T-helper 2 cell (primary cell): ENCODE measurements around the gene DHRS13.
A peak's percentile ranks its signal among the peaks of the same experiment; 100 is the strongest.

Experiments
- DNase-seq, 5 experiments: peaks; one replicate each; pipeline versions ENCODE4 v3.0.0 to v3.0.0-alpha.2; 2012 to 2022

Gene DHRS13

DNA sequence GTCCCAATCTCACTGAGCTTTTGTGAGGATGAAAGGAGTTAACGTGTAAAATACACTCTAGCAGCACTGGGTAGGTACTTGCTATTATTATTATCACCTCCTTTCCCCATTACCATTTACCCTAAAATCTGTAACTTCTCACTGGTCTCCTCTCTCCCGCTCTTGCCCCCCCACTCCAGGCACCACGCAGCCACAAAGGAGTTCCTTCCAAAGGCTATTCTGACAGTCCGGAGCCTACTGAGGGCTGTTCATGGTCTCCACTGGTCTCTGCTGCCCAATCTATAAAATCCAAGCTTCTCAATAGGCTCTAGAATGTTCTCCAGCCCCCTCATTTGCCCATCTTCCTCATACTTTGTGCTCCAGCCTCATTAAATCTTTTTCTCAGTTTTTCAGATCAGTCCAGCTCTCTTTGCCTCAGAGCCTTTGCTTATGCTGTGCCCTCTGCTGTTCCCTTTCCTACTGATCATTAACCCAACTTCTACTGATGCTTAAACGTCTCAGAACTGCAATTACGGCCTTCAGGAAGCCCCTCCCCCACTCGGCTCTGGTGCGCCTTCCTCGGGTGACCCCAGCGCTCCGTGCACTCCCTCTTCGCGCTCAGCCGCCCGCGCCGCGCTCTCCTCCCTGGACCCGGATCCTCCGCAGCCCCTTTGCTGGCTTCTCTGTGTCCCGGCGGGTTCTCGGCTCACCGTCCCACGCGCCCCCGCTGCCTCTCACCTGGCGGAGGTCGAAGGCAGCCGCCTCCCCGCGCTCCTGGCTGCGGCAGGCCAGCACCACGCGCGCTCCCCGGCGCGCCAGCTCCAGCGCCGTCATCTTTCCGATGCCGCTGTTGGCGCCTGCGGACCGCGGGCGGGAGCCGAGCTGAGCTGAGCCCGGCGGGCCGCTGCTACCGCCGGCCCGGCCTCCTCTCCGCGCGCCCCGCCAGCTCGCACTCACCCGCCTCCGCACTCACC lies 737 bp downstream of the DHRS13 start:
- peak in 2 of 5 experiments; percentile 22 to 65 for DNase-seq

DNA sequence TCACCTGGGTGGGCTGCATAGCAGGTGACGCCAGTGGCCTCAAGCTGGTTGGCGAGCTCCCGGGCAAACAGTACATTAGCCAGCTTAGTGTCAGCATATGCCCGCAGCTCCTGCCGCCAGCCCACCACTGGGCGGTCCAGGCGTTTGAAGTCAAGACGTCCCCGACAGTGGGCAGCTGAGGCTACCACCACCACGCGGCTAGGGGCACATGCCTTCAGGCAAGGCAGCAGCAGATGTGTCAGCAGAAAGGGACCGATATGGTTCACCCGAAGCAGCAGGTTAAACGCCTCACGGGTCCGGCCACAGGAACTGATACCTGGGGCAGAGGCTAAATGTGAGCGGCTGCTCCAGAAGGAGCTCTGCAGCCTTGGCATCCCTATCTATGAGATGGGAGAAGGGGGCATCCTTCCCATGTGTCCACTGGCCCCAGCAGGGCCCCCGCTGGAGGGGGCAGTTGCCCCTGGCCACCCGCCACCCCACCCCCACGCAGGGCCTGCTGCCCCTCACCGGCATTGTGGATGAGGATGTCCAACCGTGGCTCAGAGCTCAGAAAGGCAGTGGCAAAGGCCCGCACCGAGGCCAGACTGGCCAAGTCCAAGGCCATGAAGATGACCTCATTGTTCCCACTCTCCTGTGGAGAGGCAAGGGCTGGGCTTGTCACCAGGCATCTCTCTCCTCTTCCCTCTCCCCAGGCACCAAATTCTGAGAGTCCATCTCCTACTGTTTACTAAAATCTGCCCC lies 1.7 kb downstream of the DHRS13 start:
- no peak for DNase-seq

DNA sequence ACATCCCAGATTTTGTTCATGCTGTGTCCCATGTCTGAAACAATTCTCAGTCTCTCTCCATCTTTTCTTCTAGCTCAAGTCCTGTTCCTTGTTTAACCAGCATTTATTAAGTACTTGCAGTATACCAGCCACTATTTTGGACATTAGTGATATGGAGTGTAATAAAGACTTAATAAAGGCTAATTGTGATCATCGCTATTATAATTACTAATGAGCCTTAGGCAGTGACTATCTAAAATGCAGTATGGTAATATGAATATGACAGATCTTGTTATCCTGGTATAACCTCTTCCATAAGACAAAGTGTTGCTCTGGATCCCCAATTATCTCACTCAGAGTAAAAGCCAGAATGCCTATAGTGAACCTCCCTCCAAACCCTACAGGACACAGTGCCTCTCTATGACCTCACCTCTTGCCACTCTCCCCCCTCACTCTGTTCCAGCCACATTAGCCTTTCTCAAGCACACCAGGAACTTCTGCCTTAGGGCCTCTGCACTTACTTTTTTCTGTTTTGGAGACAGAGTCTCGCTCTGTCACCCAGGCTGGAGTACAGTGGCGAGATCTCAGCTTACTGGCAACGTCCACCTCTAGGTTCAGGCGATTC lies 3.6 kb downstream of the DHRS13 start:
- DNase-seq: no peak

DNA sequence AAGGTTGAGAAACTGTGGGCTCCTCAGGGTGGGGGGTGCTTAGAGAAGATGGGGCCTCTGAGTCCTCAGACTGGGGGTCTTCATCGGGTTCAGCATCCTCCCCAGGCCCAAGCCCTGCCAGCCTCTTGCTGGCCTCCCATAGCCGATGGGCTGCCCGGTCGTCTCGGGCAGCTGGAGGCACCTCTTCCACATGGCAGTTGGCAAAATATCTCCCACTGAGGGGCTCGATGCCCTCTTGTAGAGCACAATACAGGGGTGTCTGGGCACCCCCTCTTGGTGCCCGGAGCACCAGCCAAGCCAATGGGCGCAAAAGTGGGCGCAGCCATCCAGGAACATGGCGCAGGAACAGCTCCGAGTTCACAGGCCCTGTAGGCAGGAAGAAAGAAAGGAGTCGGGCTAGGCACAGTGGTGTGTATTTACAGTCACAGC lies 4.3 kb downstream of the DHRS13 start:
- no peak for DNase-seq

DNA sequence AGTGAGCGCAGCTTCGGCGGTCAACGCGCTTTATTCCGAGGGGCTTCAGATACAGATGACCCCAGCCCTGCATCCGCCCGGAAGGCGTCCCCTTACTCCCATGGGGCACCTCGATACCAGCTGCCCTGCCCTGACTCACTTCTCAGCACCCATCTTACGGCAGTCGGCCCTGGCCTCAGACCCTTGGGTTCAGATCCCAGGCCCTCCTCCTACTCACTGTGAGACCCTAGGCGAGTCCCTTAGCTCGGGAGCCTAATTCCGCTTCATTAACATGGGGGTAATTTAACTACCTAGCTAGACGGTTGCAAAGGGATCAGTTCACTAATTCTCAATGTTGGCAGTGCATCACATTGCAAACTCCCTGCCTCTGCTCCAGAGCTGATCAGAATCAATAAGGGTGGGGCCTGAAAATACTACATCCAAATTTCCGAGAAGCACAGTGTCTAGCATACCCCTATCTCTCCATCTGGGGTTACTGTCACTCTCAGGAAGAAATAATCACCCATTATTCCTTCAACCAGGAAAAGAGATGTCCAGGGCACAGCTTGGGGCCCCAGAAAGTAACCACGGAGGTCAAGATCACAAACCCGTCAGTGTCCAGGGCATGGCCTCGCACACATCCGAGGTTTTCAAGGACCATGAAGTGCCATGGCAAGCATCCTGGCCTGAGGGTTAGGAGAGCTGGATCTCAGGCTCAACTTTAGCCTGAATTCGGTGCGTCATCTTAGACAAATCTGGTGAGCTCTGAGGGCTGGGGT lies 4.9 kb downstream of the DHRS13 start:
- DNase-seq: peak in 1 of 5 experiments; percentile 60

DNA sequence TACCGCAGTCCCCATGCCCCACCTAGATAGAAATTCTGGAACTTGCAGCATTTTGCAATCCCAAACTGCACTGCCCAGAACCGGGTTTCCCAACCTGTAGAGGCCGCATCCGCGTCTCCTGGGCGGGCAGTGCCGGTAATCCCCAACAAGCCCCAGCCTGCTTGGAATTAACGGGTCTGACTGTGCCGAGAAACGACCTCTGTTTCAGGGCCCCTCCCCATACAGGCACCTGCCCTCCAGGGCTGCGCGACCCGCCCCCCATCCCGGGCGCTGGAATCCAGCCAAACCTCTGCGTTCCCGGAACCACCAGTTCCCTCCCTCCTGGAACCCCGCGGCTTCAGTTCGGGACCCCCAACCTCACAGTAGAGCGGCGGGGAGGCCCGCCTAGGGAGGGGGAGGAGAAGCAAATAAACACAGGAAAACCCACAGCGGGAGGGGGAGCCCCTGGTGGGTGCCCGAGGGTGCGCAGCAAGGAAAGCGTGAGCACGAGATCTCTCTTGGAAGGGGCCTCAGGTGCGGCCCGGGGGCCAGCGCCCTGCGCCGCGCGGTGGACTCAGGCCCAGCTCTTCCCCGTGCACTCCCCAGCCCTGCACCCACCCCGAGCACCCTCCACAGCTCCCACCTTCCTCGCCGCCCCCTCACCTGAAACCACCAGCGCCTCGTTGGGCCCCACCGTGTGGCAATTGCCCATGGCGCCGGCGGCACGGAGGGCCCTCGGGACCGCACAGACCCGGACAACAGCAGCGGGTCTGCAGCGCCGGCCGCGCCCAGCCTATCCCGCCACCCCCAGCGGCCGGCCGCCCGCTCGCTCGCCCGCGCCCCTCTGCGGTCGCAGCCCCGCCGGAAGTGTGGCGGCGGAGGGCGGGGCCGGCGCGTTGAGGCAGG lies 5.8 kb downstream of the DHRS13 start, which contains the start of gene FLOT2:
Gene FLOT2 (minus strand): TSS at position 850 of the 885 bp plus-strand sequence. CDS start 159 bp downstream, at position 691.
- DNase-seq: peak; percentile 30 to 70 (median 61)

DNA sequence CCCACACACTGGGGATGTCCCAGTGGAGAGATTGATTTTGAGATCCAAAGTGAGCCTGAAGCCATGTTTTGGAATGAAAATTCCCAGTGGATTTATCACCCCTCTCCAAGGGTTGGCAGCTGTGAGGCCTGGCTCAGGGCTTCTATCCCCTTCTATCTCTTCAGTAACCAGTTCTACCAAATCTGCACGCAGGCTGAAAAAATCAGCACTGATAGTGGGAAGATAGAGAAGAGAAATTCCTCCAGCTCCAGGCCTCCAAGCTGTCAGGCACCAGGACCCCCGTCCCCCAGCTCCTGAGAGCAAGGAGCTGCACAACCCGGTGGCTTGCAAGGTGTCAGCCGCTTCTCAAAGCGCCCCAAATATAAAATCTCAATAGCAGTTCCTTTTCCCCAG lies 6.4 kb downstream of the DHRS13 start:
- no peak for DNase-seq

DNA sequence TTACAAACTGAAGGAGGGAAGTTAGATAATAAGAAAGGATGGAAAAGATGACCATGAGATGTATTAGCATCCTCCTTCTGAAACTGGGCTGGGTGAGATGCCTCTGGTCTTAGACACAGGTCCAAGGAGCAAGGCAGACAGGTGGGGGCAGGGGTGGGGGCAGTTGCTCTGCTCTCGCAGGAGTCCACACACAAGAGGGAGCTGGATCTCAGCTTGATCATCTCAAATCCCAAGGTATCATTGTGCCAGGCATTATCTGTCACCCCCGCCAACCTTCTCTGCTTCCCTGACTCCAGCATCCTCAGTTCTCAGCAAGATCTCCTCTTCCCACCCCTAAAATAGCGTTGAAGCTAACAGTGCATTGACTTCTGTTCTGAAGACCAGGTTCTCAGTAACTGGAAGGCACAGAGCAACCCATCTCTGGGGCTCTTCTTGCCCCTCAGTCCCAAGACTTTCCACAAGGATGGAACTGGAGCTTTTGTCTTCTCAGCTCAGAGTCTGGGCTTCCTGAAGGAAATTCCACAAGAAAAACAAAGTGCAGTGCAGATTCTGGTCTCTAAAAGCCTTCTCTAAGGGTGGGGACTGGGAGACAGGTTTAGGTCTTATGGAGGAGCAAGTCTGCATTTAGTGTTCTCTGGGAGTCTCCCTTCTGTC lies 7.0 kb downstream of the DHRS13 start:
- no peak for DNase-seq

DNA sequence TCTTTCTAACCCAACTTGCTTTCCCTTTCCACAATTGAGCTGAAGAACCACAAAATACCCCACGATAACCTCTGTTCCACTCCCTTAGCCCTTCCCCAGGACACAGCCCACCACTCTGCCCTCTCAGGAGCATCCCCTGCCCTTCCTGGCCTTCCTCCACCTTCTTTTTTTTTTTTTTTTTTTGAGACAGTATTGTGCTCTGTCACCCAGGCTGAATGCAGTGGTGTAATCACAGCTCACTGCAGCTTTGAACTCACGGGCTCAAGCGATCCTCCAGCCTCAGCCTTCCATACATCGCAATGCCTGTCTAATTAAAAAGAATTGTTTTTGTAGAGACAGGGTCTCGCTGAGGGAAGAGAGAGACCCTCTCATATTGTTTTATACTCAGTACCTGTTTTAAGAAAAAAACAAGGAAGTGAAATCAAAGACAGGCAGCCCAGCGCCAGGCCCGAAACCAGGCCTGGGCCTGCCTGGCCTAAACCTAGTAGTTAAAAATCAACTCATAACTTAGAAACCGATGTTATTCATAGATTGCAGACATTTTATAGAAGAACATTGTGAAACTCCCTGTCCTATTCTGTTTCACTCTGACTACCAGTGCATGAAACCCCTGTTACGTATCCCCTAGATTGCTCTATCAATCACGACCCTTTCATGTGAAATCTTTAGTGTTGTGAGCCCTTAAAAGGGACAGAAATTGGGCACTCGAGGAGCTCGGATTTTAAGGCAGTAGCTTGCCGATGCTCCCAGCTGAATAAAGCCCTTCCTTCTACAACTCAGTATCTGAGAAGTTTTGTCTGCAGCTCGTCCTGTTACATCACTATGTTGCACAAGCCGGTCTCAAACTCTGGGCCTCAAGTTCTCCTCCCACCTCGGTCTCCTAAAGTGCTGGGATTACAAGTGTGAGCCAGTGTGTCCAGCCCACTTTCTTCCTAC lies 9.4 kb downstream of the DHRS13 start:
- peak in 2 of 5 experiments; percentile 17 to 68 for DNase-seq

DNA sequence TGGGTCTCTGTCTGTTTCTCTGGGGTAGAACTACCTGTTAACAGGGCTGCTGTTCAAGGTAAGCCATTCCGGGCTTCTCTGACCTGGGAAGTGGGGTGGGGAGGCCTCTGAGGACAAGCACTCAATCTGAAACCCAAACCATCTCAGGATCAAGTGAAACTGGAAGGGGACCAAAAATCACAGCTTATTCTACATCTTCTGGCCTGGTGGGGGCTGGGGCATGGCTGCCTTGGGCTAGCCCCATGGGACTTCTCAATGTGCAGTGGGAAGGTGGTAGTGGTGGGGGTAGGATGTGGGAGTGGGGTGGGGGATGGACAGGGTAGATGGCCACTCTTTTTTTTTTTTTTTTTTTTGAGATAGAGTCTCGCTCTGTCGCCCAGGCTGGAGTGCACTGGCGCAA lies 10.9 kb downstream of the DHRS13 start:
- DNase-seq: no peak

DNA sequence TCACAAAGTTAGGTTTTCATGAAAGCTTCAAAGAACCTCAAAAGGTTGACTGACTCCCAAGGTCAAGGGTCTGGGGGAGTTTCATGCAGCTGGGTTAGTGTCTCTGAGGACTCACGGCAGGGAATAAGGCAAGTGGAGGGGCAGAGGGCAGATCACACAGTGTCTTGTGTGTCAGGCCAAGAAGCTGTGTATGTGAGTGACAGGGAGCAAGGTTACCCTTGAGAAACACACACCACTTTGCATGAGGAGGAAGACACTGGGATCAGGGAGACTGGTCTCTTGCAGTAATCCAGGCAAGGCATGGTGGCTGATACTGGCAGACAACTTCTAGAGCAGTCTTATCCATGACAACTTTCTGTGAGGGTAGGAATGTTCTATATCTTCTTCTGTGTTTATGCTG lies 11.7 kb downstream of the DHRS13 start:
- DNase-seq: no peak

DNA sequence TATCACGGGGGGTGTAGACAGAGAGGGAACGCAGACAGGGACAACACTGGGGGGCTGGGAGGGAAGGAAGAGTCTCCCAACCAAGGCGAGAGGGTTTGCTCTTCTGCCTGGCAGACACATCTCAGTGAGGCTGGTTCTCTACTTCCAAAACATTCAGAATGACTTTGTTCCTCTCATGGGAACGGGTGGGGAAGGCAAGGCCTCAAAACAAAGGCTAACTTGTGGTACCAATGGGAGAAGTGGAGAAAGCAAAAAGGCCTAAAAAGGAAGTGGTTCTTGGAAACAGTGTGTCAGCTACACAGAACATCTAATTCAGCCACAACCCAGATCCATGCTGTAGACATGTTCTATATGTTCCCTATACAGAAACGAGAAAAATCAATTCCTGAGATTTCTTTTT lies 12.9 kb downstream of the DHRS13 start:
- no peak for DNase-seq

DNA sequence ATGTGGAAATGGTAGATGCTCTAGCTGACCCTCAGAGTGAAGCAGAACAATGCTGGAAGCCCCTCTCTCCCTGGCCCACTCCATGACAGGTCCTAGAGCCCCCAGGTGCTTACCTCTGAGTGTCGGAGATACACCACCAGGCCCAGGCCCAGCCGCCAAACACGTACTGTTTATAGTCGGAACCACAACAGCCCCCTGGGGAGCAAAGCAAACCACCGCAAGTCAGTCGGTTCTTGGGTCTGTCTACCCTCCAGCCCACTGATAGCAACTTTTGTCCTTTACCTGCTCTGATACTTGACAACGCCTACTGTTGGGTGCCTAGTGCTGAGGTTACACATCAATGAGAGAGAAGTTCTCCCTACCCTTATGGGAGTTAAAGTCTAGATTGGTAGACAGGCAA lies 14.0 kb downstream of the DHRS13 start:
- no peak for DNase-seq

DNA sequence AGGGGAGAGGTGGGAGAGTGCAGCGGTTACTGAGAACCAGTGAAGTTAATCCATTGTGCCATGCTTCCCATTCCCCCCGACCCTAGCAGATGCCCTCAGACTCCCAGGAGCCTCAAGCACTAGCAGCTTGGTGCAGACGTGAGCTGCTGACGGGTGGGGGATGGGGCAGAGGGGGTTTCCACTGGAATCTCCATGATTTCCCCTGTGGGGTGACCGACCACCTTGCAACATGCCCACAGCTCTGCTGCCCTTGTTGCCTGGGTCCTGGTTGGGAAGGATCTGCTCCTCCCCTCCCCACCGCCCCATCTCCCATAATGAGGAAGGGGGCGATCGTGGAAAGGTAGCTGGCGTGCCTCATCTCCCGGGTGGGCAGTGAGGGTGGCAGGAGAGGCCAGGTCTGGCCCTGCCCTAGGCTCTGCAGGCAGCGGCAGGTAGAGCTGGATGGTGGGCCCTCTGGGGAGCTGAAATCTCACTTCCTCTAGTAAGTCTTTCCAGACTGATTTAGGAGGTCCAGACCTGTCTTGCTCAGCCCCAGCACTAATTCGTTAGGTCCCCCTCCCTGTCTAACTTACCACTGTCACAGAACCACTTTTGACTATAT lies 14.9 kb downstream of the DHRS13 start:
- DNase-seq: no peak

DNA sequence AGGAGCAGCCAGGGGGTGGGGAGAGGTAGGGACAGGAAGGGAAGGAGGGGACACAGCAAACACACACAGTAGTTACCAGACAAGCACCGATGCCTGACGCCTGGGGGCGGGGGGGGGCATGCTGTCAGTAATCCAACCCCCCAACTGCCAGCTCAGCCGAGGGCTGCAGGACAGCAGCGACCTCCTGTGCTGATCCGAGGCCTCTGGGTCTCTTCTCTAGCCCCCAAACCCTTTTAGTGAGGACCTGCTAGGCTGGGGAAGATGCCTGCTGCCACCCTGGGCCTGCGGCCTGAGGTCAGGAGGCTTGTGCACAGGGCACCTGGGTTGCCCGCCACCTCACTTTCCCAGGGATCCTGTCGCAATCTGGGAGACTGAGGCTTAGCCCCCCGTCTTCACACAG lies 16.9 kb downstream of the DHRS13 start:
- DNase-seq: no peak

DNA sequence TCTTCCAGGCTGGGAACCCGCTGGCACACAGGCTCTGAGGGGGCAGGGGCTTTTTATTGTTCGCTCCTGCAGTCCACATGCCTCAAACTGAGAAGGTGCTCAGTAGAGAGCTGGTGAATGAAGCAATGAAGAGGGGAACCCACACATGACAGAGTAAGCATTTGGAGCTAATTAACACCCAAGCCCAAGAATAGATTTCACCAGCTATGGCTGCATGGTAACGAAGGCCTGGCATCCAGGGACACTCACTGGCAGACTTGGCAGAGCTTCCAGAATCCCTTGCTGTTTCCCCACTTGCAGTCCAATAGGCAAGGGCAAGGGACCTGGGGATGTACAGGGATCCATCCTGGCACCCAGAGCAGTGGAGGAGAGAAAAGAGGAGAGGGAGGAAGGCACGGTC lies 17.5 kb downstream of the DHRS13 start:
- DNase-seq: no peak

DNA sequence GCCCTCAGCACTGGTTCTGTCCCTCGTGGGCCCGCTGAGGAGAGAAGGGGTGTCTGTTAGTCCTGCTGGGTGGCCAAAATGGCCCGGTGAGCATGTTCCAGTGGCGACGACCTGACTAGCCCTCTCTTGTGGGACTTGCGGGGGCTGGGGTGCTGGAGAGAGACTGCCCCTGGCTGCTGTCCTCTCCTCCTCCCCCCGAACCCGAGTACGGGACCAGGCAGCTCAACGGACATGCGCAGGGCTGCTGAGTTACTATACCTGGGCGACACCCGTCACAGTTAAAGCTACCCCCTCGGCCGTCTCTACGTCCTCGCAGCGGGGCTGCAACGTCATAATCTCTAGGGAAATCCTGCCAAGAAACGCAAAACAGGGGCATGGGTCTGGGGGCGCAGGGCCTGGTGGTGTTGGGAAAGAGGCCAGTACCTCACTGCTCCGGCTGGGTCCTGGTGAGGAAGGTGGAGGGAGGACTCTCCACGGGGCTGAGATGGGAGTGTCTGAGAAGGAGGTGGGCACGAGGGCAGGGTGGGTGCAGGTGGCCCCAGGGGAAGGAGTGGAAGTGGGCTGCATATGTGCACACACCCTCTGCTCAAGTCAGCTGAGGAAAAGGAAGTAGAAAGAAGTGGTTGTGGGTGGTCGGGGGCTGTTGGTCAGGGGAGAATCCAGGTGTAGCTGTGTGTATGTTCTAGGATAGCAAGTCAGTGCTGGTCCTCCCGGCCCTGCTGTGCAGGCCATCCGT lies 18.7 kb downstream of the DHRS13 start:
- no peak for DNase-seq

DNA sequence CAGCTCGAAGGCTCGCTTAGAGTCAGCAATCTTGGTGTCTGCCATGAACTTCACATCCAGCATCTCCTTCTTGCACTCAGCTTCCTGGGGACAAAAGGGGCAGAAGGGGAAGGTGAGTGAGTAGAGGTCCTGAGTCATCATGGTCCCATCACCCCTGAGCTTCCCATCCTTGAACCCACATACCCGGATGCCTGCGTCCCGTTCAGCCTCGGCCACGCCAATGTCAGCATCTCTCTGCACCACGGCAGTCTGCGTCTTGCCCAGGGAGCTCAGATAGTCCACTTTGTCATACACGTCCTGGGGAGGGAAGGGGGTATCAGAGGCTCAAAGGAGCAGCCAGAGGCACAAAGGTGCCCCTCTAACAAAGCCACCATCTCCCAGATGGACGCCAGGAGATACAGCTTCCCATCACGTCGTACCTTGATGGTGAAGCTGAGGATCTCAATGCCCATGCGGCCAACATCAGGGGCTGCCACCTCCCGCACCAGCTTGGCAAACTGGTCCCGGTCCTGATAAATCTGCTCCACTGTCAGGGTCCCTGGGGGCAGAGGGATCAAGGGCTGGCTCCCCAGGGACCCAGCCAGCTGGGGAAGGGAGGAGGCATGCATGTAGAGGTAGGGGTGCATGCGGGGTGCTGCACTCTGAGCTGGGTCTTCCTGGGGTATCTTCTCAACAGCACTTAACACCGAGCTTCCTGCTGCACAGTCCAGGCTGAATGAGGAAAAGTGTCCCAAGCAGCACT lies 20.6 kb downstream of the DHRS13 start:
- DNase-seq: no peak
